SK-N-SH treated with all-trans-retinoic acid at 6 μM for 48 hours (cell line): ENCODE measurements around the gene FAM114A1.

Experiments used
- ARNTL ChIP-seq: fragments of 450-650 bp; formaldehyde crosslinking; IDR thresholded peaks from 2 replicates; pipeline ENCODE4 v1.5.0; 2020; ENCODE audit warnings: low read depth, mild to moderate bottlenecking, moderate library complexity, borderline replicate concordance
- BACH2 ChIP-seq: fragments of 250-450 bp; sonication (Bioruptor Pico); IDR thresholded peaks from 2 replicates; pipeline ENCODE4 v1.9.0; 2021; ENCODE audit warnings: mild to moderate bottlenecking, borderline replicate concordance
- OSR1 ChIP-seq: fragments of 250-450 bp; sonication (Bioruptor Pico); IDR thresholded peaks from 2 replicates; pipeline ENCODE4 v1.8.0; 2022; ENCODE audit warnings: moderate library complexity, mild to moderate bottlenecking, inconsistent platforms
- PATZ1 ChIP-seq: fragments of 250-450 bp; sonication (Bioruptor Pico); IDR thresholded peaks from 2 replicates; pipeline ENCODE4 v1.8.0; 2020; ENCODE audit warnings: mild to moderate bottlenecking, moderate library complexity, borderline replicate concordance
- POU6F1 ChIP-seq: fragments of 250-450 bp; sonication (Bioruptor Pico); IDR thresholded peaks from 2 replicates; pipeline ENCODE4 v1.8.0; 2021; ENCODE audit warnings: low read depth, mild to moderate bottlenecking, moderate library complexity, borderline replicate concordance
- TCF4 ChIP-seq: fragments of 250-450 bp; sonication (Bioruptor Pico); IDR thresholded peaks from 2 replicates; pipeline ENCODE4 v1.8.0; 2021; ENCODE audit warnings: mild to moderate bottlenecking, moderate library complexity, borderline replicate concordance
- TOX ChIP-seq: fragments of 250-450 bp; sonication (Bioruptor Pico); IDR thresholded peaks from 2 replicates; pipeline ENCODE4 v1.8.0; 2021; ENCODE audit warnings: mild to moderate bottlenecking, moderate library complexity, borderline replicate concordance
- ZC3H10 ChIP-seq: fragments of 250-450 bp; sonication (Bioruptor Pico); IDR thresholded peaks from 2 replicates; pipeline ENCODE4 v1.5.1; 2021; ENCODE audit warnings: mild to moderate bottlenecking, moderate library complexity
- ZFP3 ChIP-seq: fragments of 250-450 bp; sonication (Bioruptor Pico); IDR thresholded peaks from 2 replicates; pipeline ENCODE4 v1.5.0; 2020; ENCODE audit warnings: mild to moderate bottlenecking, moderate library complexity
- ZFP30 ChIP-seq: fragments of 450-650 bp; formaldehyde crosslinking; IDR thresholded peaks from 2 replicates; pipeline ENCODE4 v1.5.0; 2022; ENCODE audit warnings: mild to moderate bottlenecking, moderate library complexity
- ZNF70 ChIP-seq: fragments of 450-650 bp; formaldehyde crosslinking; IDR thresholded peaks from 2 replicates; pipeline ENCODE4 v1.5.0; 2020; ENCODE audit warnings: mild to moderate bottlenecking, moderate library complexity
- TF ChIP-seq, protein P1 (sequence below): fragments of 250-450 bp; sonication (Bioruptor Pico); IDR thresholded peaks from 2 replicates; pipeline ENCODE4 v1.5.1; 2020; ENCODE audit warnings: low read depth, mild to moderate bottlenecking, moderate library complexity

- TF ChIP-seq ZNF70 (CRISPR knock-in tag): no peak
- no peak for TF ChIP-seq ZFP3 (CRISPR knock-in tag)
- TF ChIP-seq OSR1: no peak
- TF ChIP-seq POU6F1: no peak
- no peak for TF ChIP-seq ARNTL (CRISPR knock-in tag)
- no peak for TF ChIP-seq BACH2 (CRISPR knock-in tag)
- TF ChIP-seq PATZ1 (CRISPR knock-in tag): no peak
- TF ChIP-seq ZC3H10 (CRISPR knock-in tag): no peak
- TF ChIP-seq, protein P1, sequence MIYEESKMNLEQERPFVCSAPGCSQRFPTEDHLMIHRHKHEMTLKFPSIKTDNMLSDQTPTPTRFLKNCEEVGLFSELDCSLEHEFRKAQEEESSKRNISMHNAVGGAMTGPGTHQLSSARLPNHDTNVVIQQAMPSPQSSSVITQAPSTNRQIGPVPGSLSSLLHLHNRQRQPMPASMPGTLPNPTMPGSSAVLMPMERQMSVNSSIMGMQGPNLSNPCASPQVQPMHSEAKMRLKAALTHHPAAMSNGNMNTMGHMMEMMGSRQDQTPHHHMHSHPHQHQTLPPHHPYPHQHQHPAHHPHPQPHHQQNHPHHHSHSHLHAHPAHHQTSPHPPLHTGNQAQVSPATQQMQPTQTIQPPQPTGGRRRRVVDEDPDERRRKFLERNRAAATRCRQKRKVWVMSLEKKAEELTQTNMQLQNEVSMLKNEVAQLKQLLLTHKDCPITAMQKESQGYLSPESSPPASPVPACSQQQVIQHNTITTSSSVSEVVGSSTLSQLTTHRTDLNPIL (CRISPR knock-in tag): no peak
- peak; percentile 43; the same call in 1 of the 2 replicates for TF ChIP-seq TCF4
- TF ChIP-seq TOX (CRISPR knock-in tag): no peak
- no peak for TF ChIP-seq ZFP30 (CRISPR knock-in tag)
Observed at GRCh38 chr4:38925492-38926413, 58.1 kb downstream of the FAM114A1 start.
